GM12878 (cell line): Measurements from ENCODE around the gene EBF3.

Experiments used
- CREB1 ChIP-seq: IDR thresholded peaks from 2 replicates; pipeline ENCODE4 v1.6.1; 2012; ENCODE audit warnings: low read depth, mild to moderate bottlenecking, inconsistent platforms
- CTCF ChIP-seq, 3 experiments: IDR thresholded peaks in 2 of 3; conservative IDR thresholded peaks in 1 of 3; 2 replicates each; pipeline ENCODE4 v1.5.1; 2011; ENCODE audit warnings: low read depth in 3 of 3, low read length in 3 of 3, mild to moderate bottlenecking in 3 of 3, control low read depth in 2 of 3, moderate library complexity in 2 of 3, inconsistent platforms in 1 of 3, mixed read lengths in 1 of 3; ENCODE audit not compliant: control insufficient read depth in 2 of 3, insufficient read depth in 1 of 3; ENCODE audit errors: extremely low read depth in 1 of 3
- E2F4 ChIP-seq: IDR thresholded peaks from 2 replicates; pipeline ENCODE4 v1.6.1; 2012; ENCODE audit warnings: low read depth, low read length, improper control_type of control experiment
- EP300 ChIP-seq, 2 experiments: fragments of 150-350 bp in 1 of 2; IDR thresholded peaks; 2 replicates each; pipeline ENCODE4 v1.6.1; 2011 to 2012; ENCODE audit warnings: low read depth in 2 of 2, low read length in 2 of 2, borderline replicate concordance in 1 of 2, improper control_type of control experiment in 1 of 2, inconsistent platforms in 1 of 2; ENCODE audit not compliant: control insufficient read depth in 1 of 2
- ESRRA ChIP-seq: IDR thresholded peaks from 2 replicates; pipeline ENCODE4 v1.6.1; 2012; ENCODE audit warnings: mild to moderate bottlenecking, low read length, improper control_type of control experiment
- FOXK2 ChIP-seq: fragments of 450-650 bp; IDR thresholded peaks from 2 replicates; pipeline ENCODE4 v1.6.1; 2017; ENCODE audit warnings: mild to moderate bottlenecking, moderate library complexity
- JUND ChIP-seq: IDR thresholded peaks from 2 replicates; pipeline ENCODE4 v1.6.1; 2012; ENCODE audit warnings: low read depth, mild to moderate bottlenecking, low read length, improper control_type of control experiment, moderate library complexity
- MAX ChIP-seq: IDR thresholded peaks from 2 replicates; pipeline ENCODE4 v1.6.1; 2012; ENCODE audit warnings: low read depth, low read length, improper control_type of control experiment
- MEF2A ChIP-seq: IDR thresholded peaks from 2 replicates; pipeline ENCODE4 v1.6.1; 2011; ENCODE audit warnings: low read depth, mild to moderate bottlenecking, low read length, moderate library complexity; ENCODE audit not compliant: insufficient read depth
- POLR2A ChIP-seq: IDR thresholded peaks from 2 replicates; pipeline ENCODE4 v1.6.1; 2011; ENCODE audit warnings: low read depth, mild to moderate bottlenecking, low read length
- POU2F2 ChIP-seq: IDR thresholded peaks from 3 replicates; pipeline ENCODE4 v1.6.1; 2011; ENCODE audit warnings: low read depth, mild to moderate bottlenecking, low read length, borderline replicate concordance
- RFX5 ChIP-seq: IDR thresholded peaks from 2 replicates; pipeline ENCODE4 v1.6.1; 2011; ENCODE audit warnings: low read depth, low read length, improper control_type of control experiment
- TAF1 ChIP-seq: IDR thresholded peaks from 2 replicates; pipeline ENCODE4 v1.6.1; 2011; ENCODE audit warnings: mild to moderate bottlenecking, low read depth, low read length, borderline replicate concordance
- ZNF274 ChIP-seq: IDR thresholded peaks from one replicate; pipeline ENCODE4 v1.8.0; 2011; ENCODE audit not compliant: insufficient read length, insufficient read depth

- TF ChIP-seq CTCF (IDR thresholded peaks at IDR 0.05 in 2 of 3, conservative IDR thresholded peaks at IDR 0.05 in 1 of 3; ENCODE audit: control insufficient read depth in 2 of 3, extremely low read depth in 1 of 3, insufficient read depth in 1 of 3, low read depth in 3 of 3, low read length in 3 of 3): no peak
- no peak for TF ChIP-seq POU2F2
- TF ChIP-seq ESRRA: no peak
- no peak for TF ChIP-seq MEF2A
- TF ChIP-seq ZNF274: no peak
- no peak for TF ChIP-seq POLR2A
- no peak for TF ChIP-seq CREB1
- TF ChIP-seq MAX: no peak
- no peak for TF ChIP-seq RFX5
- TF ChIP-seq FOXK2: no peak
- no peak for TF ChIP-seq JUND
- TF ChIP-seq E2F4: no peak
- TF ChIP-seq TAF1: no peak
- TF ChIP-seq EP300 (IDR thresholded peaks at IDR 0.05; ENCODE audit: borderline replicate concordance in 1 of 2, control insufficient read depth in 1 of 2, low read depth in 2 of 2, low read length in 2 of 2): no peak
Measured at GRCh38 chr10:129953119-129954051, 10.7 kb downstream of the EBF3 start.
